ENCODE data around the gene SLC25A11.

DNA sequence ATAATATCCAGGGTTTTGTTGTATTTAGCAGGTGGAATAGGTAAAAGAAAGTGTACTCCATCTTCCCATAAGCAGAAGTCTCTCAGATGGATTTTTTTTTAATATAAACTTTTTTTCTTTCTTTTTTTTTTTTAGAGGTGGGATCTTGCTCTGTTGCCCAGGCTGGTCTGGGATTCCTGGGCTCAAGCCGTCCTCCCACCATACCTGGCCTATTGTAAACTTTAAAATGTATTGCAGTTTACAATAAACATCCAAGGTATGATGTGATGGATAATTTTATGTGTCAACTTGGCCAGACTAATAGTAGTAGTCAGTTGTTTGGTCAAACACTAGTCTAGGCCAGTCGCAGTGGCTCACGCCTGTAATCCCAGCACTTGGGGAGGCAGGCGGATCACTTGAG lies 18.5 kb downstream of the SLC25A11 start:
- no peak for TF ChIP-seq CTCF (IDR thresholded peaks at IDR 0.05; ENCODE audit: insufficient read depth, low read depth, low read length)
- no peak for TF ChIP-seq EZH2 (IDR thresholded peaks at IDR 0.05; ENCODE audit: insufficient read depth, low read length)

All from astrocyte (in vitro differentiated cells and primary cell).